GM12865 (cell line): Measurements from ENCODE around the gene SESN3.
"Not testable (repeated sequence)": the region's sequence is repeated elsewhere in the genome, so short reads cannot be mapped to it uniquely, and the experiment has no call there.

Experiments
- DNase-seq: peaks from one replicate; pipeline ENCODE4 v3.0.0; 2010; ENCODE audit warnings: low read depth
- H3K4me3 ChIP-seq: 2 replicates; pipeline ENCODE4 v1.5.1; 2011; ENCODE audit warnings: mild to moderate bottlenecking, low read depth, low read length, control low read depth
- CTCF ChIP-seq: IDR thresholded peaks from 2 replicates; pipeline ENCODE4 v1.5.1; 2011; ENCODE audit warnings: low read length, control low read depth, low read depth, inconsistent platforms; ENCODE audit not compliant: insufficient read depth; ENCODE audit errors: missing control alignments

SESN3 gene

GRCh38 chr11:95218149-95218548, 12.9 kb downstream of the SESN3 start:
- TF ChIP-seq CTCF, result no peak
- no peak for DNase-seq
- no peak overlapping the region for H3K4me3 ChIP-seq

- no peak for TF ChIP-seq CTCF
- DNase-seq, result no peak
- H3K4me3 ChIP-seq, result no peak overlapping the region
Measured at GRCh38 chr11:95212609-95213008, 18.4 kb downstream of the SESN3 start.

- DNase-seq, H3K4me3 ChIP-seq: not testable (repeated sequence)
Measured at GRCh38 chr11:95209535-95209934, 21.5 kb downstream of the SESN3 start.

GRCh38 chr11:95200781-95201457, 30.1 kb downstream of the SESN3 start:
- no peak for TF ChIP-seq CTCF
- H3K4me3 ChIP-seq, result no peak overlapping the region

GRCh38 chr11:95195831-95196230, 35.2 kb downstream of the SESN3 start:
- DNase-seq, result no peak
- TF ChIP-seq CTCF, result no peak
- H3K4me3 ChIP-seq, result no peak overlapping the region

More at GRCh38 chr11:95200781-95201457, 30.1 kb downstream of the SESN3 start:
- no peak for DNase-seq

- no peak overlapping the region for H3K4me3 ChIP-seq
- TF ChIP-seq CTCF, result no peak
- DNase-seq, result no peak
Measured at GRCh38 chr11:95193541-95193940, 37.5 kb downstream of the SESN3 start.

GRCh38 chr11:95192717-95193116, 38.3 kb downstream of the SESN3 start:
- TF ChIP-seq CTCF, result no peak
- no peak overlapping the region for H3K4me3 ChIP-seq
- no peak for DNase-seq
